Testis (tissue), 2 donors: Measurements from ENCODE around the gene GGCX.

Experiments
- POLR2A ChIP-seq: fragments of 450-650 bp; IDR thresholded peaks from one replicate; pipeline ENCODE4 v1.6.1; 2017; ENCODE audit warnings: antibody characterized with exemption, mild to moderate bottlenecking, moderate library complexity
- TF ChIP-seq, protein P1 (sequence below), 3 experiments: fragments of 450-650 bp in 2 of 3; fragments of 200-600 bp in 1 of 3; sonication (generic) in 1 of 3; IDR thresholded peaks; one replicate each; pipeline ENCODE4 v1.5.1; 2016 to 2019; ENCODE audit warnings: antibody characterized with exemption in 3 of 3, mild to moderate bottlenecking in 2 of 3, moderate library complexity in 1 of 3

GRCh38 chr2:85564144-85564563, 2.9 kb upstream of the GGCX start:
- TF ChIP-seq, protein P1, sequence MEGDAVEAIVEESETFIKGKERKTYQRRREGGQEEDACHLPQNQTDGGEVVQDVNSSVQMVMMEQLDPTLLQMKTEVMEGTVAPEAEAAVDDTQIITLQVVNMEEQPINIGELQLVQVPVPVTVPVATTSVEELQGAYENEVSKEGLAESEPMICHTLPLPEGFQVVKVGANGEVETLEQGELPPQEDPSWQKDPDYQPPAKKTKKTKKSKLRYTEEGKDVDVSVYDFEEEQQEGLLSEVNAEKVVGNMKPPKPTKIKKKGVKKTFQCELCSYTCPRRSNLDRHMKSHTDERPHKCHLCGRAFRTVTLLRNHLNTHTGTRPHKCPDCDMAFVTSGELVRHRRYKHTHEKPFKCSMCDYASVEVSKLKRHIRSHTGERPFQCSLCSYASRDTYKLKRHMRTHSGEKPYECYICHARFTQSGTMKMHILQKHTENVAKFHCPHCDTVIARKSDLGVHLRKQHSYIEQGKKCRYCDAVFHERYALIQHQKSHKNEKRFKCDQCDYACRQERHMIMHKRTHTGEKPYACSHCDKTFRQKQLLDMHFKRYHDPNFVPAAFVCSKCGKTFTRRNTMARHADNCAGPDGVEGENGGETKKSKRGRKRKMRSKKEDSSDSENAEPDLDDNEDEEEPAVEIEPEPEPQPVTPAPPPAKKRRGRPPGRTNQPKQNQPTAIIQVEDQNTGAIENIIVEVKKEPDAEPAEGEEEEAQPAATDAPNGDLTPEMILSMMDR (IDR thresholded peaks at IDR 0.05) = no peak
- no peak for TF ChIP-seq POLR2A
